Ascending aorta (tissue), 2 donors: ENCODE results near the gene TMED6. TPM values are rescaled to one million over a fixed set of nuclear protein-coding genes. Genes with fewer than 3 reads are reported as not detected.
A peak's percentile ranks its signal among the peaks of the same experiment; 100 is the strongest.
"Not testable (repeated sequence)": the region's sequence is repeated elsewhere in the genome, so short reads cannot be mapped to it uniquely, and the experiment has no call there.

Experiments used
- DNase-seq, 2 donors: peaks; one replicate each; pipeline ENCODE4 v3.0.0-alpha.2; 2019; ENCODE audit warnings: low spot score in 2 of 2
- H3K27ac ChIP-seq, 2 donors: fragments of 200-600 bp; sonication (generic); one replicate each; pipeline ENCODE4 v1.5.1; 2016 to 2017; ENCODE audit warnings: mild to moderate bottlenecking in 1 of 2
- H3K27me3 ChIP-seq: fragments of 200-600 bp; sonication (generic); one replicate; pipeline ENCODE4 v1.5.1; 2017
- H3K36me3 ChIP-seq, 2 donors: fragments of 200-600 bp; sonication (generic); one replicate each; pipeline ENCODE4 v1.5.1; 2016
- H3K4me1 ChIP-seq, 2 donors: fragments of 200-600 bp; sonication (generic); one replicate each; pipeline ENCODE4 v1.5.1; 2016 to 2017; ENCODE audit warnings: mild to moderate bottlenecking in 1 of 2
- H3K4me3 ChIP-seq, 2 donors: fragments of 200-600 bp; sonication (generic); one replicate each; pipeline ENCODE4 v1.5.1; 2016 to 2017; ENCODE audit warnings: mild to moderate bottlenecking in 1 of 2
- H3K9me3 ChIP-seq, 2 donors: fragments of 200-600 bp; sonication (generic); one replicate each; pipeline ENCODE4 v1.5.1; 2016
- intact Hi-C: fragments of 100-400 bp; cut with DNase I; formaldehyde crosslinking; loops from one replicate; pipeline ENCODE4 v1.15.1; 2023
- total RNA-seq: library from RNA; depleted of rRNA; stranded (reverse); fragments of >200 nt; gene quantifications from one replicate; pipeline ENCODE4 v1.1.0, GENCODE V29; 2016
- TF ChIP-seq, protein P1 (sequence below), 3 experiments: fragments of 200-600 bp in 2 of 3; fragments of 450-650 bp in 1 of 3; sonication (generic) in 2 of 3; IDR thresholded peaks; one replicate each; pipeline ENCODE4 v1.5.1; 2016 to 2019; ENCODE audit warnings: antibody characterized with exemption in 3 of 3, mild to moderate bottlenecking in 1 of 3, moderate library complexity in 1 of 3

The TMED6 gene
- total RNA-seq, 1 donor from 2014 or later: not detected

DNA sequence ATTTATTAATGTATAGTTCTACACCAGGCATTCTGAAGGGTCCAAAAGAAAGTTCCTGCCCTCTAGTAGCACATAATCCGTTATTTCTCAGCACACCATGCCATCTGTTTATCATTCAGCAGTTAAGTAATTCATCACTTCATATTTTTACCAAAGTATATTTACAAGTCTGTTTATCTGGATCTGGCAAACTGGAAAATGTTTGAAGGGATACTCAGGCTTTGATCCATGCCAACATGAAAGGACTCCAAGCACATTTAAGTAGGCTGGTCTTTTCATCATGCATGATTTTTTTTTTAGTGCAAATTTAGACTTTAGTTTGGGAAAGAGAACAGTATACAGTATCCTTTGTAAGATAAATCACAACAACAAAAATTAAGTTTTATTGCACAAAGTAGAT, 44.5 kb downstream of the TMED6 start:
- Histone ChIP-seq H3K27me3 (no peaks in the 10 kb centered on the region), H3K9me3 (no peaks in the 10 kb centered on the region), H3K27ac (no peak overlapping the region), H3K36me3 (peaks cover 0 to 8% of the 10 kb centered on the region in 2 donors), H3K4me3 (no peak overlapping the region), H3K4me1 (peaks cover under 1 to 6% of the 10 kb centered on the region in 2 donors)
- no peak for DNase-seq
- TF ChIP-seq, protein P1, sequence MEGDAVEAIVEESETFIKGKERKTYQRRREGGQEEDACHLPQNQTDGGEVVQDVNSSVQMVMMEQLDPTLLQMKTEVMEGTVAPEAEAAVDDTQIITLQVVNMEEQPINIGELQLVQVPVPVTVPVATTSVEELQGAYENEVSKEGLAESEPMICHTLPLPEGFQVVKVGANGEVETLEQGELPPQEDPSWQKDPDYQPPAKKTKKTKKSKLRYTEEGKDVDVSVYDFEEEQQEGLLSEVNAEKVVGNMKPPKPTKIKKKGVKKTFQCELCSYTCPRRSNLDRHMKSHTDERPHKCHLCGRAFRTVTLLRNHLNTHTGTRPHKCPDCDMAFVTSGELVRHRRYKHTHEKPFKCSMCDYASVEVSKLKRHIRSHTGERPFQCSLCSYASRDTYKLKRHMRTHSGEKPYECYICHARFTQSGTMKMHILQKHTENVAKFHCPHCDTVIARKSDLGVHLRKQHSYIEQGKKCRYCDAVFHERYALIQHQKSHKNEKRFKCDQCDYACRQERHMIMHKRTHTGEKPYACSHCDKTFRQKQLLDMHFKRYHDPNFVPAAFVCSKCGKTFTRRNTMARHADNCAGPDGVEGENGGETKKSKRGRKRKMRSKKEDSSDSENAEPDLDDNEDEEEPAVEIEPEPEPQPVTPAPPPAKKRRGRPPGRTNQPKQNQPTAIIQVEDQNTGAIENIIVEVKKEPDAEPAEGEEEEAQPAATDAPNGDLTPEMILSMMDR (IDR thresholded peaks at IDR 0.05): no peak
- intact Hi-C loops: no loop called here

DNA sequence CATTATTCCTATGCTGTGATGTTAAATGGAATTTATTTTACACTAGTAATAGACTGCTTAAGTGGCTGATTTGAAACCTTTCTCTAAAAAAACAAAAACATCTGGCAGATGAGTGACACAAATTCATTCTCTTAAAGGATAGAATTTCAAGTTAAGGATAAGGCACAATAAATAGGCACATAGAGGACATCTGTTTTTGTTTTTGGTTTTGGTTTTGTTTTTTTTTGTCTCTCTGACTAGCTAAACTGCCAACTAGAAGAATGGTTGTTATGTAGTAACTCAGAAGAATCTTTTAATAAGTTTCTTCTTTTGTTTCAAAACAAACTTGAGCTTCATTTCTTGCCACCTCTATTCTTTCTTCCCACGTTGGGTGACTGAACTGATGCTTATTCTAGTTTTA, 45.6 kb downstream of the TMED6 start:
- TF ChIP-seq, protein P1 (IDR thresholded peaks at IDR 0.05): no peak
- H3K4me1 ChIP-seq: peaks cover 0 to 3% of the 10 kb centered on the region in 2 donors
- no peaks in the 10 kb centered on the region for H3K9me3 ChIP-seq
- no peak overlapping the region for H3K4me3 ChIP-seq
- intact Hi-C loops: no loop called here
- no peak overlapping the region for H3K27ac ChIP-seq
- no peaks in the 10 kb centered on the region for H3K27me3 ChIP-seq
- peaks cover 6 to 9% of the 10 kb centered on the region in 2 donors for H3K36me3 ChIP-seq
- DNase-seq: no peak

DNA sequence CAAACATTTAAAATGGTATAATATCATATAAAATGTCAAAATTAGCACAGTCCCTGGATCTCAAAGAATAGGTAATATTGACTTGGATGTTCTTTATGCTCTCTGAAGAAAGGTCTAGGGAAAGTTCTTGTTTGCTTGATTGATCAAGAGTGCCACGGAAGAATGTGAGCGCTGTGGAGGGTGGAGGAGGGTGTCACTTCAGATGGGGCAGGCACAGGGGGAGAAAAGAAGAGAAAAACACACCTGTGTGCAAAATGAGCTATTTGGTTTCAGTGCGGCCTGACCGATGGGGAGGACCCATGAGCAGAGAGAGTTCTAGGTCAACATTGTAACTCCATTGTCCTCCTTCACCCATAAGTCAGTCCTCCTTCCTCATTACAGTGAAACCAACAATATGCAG, 49.3 kb downstream of the TMED6 start:
- intact Hi-C loops: no loop called here
- TF ChIP-seq, protein P1 (IDR thresholded peaks at IDR 0.05): no peak
- peaks cover 19 to 25% of the 10 kb centered on the region in 2 donors for H3K36me3 ChIP-seq

DNA sequence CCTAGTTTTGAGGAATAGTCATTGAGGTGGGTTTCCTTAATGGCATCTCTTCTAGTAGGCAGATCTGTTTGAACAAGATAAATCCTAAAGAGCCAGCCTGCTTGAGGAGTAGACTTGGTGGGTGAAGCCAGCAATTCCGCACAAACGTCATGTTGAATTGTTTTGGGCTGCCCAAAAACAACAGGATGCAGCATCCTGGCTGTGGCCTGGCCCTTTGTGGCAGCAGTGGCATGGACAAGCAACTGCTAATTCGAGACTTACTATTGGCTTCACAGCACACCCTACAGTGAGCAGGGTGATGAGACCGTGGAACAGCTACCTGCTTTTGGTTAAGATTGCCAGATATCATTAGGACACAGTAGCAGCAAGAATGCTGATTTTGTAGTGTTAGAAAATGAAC, 49.7 kb downstream of the TMED6 start:
- intact Hi-C loops: no loop called here
- Histone ChIP-seq H3K27me3 (no peaks in the 10 kb centered on the region), H3K4me3 (no peak overlapping the region), H3K9me3 (no peaks in the 10 kb centered on the region), H3K36me3 (peaks cover 19 to 25% of the 10 kb centered on the region in 2 donors), H3K27ac (no peak overlapping the region), H3K4me1 (no peaks in the 10 kb centered on the region)
- TF ChIP-seq, protein P1 (IDR thresholded peaks at IDR 0.05): no peak
- DNase-seq: no peak

More for the DNA sequence above, 49.3 kb downstream of the TMED6 start:
- DNase-seq: no peak
- no peak overlapping the region for H3K27ac ChIP-seq
- no peaks in the 10 kb centered on the region for H3K27me3 ChIP-seq
- no peaks in the 10 kb centered on the region for H3K4me1 ChIP-seq
- H3K9me3 ChIP-seq: no peaks in the 10 kb centered on the region
- no peak overlapping the region for H3K4me3 ChIP-seq

DNA sequence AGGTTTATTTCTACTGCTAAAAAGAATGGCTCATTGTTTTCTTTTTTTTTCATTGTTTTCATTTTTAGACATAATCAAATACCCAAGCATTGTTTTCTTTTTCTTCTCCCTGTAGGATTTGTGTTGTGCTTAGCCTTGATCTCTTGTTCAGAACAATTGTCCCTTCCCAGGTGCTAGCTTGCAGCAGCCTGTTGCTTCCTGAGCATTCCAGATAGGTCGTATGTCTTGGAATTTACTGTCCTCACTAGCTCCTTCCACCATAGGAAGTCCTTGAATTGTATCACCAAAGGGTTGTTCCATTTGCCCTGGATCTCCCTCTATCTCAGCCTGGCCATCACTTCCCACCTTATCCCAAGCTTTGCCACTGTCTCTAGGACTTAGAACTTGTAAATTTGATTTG, 50.4 kb downstream of the TMED6 start:
- Histone ChIP-seq H3K27ac (no peak overlapping the region), H3K27me3 (no peaks in the 10 kb centered on the region), H3K4me1 (no peaks in the 10 kb centered on the region), H3K4me3 (no peak overlapping the region), H3K9me3 (no peaks in the 10 kb centered on the region), H3K36me3 (peaks cover 19 to 25% of the 10 kb centered on the region in 2 donors)
- no peak for DNase-seq
- TF ChIP-seq, protein P1 (IDR thresholded peaks at IDR 0.05): no peak
- intact Hi-C loops: no loop called here

DNA sequence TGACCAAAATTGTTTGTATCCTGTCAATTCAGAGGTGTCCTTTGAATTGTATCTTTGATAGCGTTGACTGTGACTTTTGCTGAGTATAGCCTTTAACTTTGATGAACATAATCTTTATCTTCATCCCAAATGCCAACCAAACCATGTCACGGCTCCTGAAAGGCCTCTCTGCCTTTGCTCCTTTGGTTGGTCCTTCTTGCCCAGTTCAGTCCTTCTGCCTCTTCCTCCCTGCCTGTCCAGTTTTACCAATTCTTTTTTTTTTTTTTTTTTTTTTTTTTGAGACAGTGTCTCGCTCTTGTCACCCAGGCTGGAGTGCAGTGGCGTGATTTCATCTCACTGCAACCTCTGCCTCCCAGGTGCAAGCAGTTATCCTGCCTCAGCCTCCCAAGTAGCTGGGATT, 53.3 kb downstream of the TMED6 start:
- intact Hi-C loops: no loop called here
- Histone ChIP-seq H3K4me3 (no peak overlapping the region), H3K27me3 (no peaks in the 10 kb centered on the region), H3K27ac (no peak overlapping the region), H3K9me3 (no peaks in the 10 kb centered on the region), H3K4me1 (no peaks in the 10 kb centered on the region), H3K36me3 (peaks cover 16 to 19% of the 10 kb centered on the region in 2 donors)
- TF ChIP-seq, protein P1 (IDR thresholded peaks at IDR 0.05): no peak
- no peak for DNase-seq

DNA sequence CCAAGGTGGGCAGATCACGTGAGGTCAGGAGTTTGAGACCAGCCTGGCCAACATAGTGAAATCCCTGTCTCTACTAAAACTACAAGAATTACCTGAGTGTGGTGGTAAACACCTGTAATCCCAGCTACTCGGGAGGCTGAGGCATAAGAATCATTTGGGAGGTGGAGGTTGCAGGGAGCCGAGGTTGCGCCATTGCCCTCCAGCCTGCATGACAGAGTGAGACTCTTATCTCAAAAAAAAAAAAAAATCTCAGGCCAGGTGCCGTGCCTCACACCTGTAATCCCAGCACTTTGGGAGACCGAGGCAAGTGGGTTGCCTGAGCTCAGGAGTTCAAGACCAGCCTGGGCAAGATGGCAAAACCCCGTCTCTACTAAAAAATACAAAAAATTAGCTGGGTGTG, 54.8 kb downstream of the TMED6 start:
- intact Hi-C loops: not testable (repeated sequence)

More for the DNA sequence above, 54.8 kb downstream of the TMED6 start:
- H3K36me3 ChIP-seq: peaks cover 16 to 19% of the 10 kb centered on the region in 2 donors
- H3K27me3 ChIP-seq, H3K4me1 ChIP-seq, H3K4me3 ChIP-seq, H3K9me3 ChIP-seq, H3K27ac ChIP-seq: not testable (repeated sequence)
- DNase-seq: peak in 1 of 2 donors; percentile 51
